ENCODE data around the gene FCGR3A. TPM values are rescaled to one million over a fixed set of nuclear protein-coding genes. Genes with fewer than 3 reads are reported as not detected.

FCGR3A gene
- total and polyA plus RNA-seq, 3 donors from 2014 or later, result 2.0 to 25.7 (median 5.5) TPM

- no peak for DNase-seq
- Histone ChIP-seq H3K27me3 (no peaks in the 10 kb centered on the region), H3K9me3 (no peaks in the 10 kb centered on the region), H3K36me3 (ENCODE audit: low read depth, missing control alignments) (no peaks in the 10 kb centered on the region), H3K4me3 (no peak overlapping the region), H3K27ac (no peak overlapping the region), H3K4me1 (no peaks in the 10 kb centered on the region)
- 78 to 89% methylated on average over 8 of the region's 8 CpGs for WGBS, 2 donors
- TF ChIP-seq, protein P1, sequence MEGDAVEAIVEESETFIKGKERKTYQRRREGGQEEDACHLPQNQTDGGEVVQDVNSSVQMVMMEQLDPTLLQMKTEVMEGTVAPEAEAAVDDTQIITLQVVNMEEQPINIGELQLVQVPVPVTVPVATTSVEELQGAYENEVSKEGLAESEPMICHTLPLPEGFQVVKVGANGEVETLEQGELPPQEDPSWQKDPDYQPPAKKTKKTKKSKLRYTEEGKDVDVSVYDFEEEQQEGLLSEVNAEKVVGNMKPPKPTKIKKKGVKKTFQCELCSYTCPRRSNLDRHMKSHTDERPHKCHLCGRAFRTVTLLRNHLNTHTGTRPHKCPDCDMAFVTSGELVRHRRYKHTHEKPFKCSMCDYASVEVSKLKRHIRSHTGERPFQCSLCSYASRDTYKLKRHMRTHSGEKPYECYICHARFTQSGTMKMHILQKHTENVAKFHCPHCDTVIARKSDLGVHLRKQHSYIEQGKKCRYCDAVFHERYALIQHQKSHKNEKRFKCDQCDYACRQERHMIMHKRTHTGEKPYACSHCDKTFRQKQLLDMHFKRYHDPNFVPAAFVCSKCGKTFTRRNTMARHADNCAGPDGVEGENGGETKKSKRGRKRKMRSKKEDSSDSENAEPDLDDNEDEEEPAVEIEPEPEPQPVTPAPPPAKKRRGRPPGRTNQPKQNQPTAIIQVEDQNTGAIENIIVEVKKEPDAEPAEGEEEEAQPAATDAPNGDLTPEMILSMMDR (IDR thresholded peaks at IDR 0.05), result no peak
- TF ChIP-seq POLR2A (IDR thresholded peaks at IDR 0.05), result no peak
- intact Hi-C loops (cut with DNase I; ENCODE audit: low total_unique reads), result no loop called here
These were observed 50.2 kb downstream of the FCGR3A start for GRCh38 chr1:161499099-161500039.

DNA sequence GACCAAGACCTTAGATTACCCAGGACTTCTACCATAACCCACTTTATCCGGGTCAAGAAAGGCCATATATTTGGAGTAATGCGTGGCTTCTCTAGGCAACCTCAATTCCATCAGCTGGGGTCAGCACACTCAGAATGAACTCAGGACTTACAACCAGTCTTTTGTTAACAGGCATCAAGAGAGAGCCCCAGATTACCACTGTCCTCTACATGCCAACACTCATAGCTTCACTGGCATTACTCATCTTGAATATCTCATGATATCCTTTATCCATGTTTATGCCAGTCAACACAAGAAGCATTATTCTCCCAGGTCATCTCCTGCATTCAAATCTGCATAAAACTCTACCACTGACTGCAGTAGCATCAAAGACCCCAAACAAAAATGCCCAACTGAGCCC, 51.0 kb downstream of the FCGR3A start:
- DNase-seq, result no peak

GRCh38 chr1:161497961-161498360, 51.7 kb downstream of the FCGR3A start:
- no peak for DNase-seq
- no peaks in the 10 kb centered on the region for H3K27me3 ChIP-seq
- H3K4me1 ChIP-seq, result no peaks in the 10 kb centered on the region
- TF ChIP-seq, protein P1 (IDR thresholded peaks at IDR 0.05), result no peak
- no peak for TF ChIP-seq POLR2A (IDR thresholded peaks at IDR 0.05)
- H3K27ac ChIP-seq, result no peak overlapping the region
- H3K9me3 ChIP-seq, result no peaks in the 10 kb centered on the region
- H3K36me3 ChIP-seq (ENCODE audit: low read depth, missing control alignments), result no peaks in the 10 kb centered on the region
- intact Hi-C loops (cut with DNase I; ENCODE audit: low total_unique reads), result no loop called here
- H3K4me3 ChIP-seq, result no peak overlapping the region
- 68 to 85% methylated on average over 1 of the region's 1 CpG for whole genome bisulfite sequencing, 2 donors

More for the DNA sequence above, 51.0 kb downstream of the FCGR3A start:
- Histone ChIP-seq H3K4me3 (no peak overlapping the region), H3K27ac (no peak overlapping the region), H3K27me3 (no peaks in the 10 kb centered on the region), H3K4me1 (no peaks in the 10 kb centered on the region), H3K36me3 (ENCODE audit: low read depth, missing control alignments) (no peaks in the 10 kb centered on the region), H3K9me3 (no peaks in the 10 kb centered on the region)
- 94 to 100% methylated on average over 2 of the region's 2 CpGs for WGBS, 2 donors
- no peak for TF ChIP-seq POLR2A (IDR thresholded peaks at IDR 0.05)
- TF ChIP-seq, protein P1 (IDR thresholded peaks at IDR 0.05), result no peak
- intact Hi-C loops (cut with DNase I; ENCODE audit: low total_unique reads), result no loop called here

GRCh38 chr1:161495490-161495889, 54.1 kb downstream of the FCGR3A start:
- Histone ChIP-seq H3K4me1 (no peaks in the 10 kb centered on the region), H3K36me3 (ENCODE audit: low read depth, missing control alignments) (no peaks in the 10 kb centered on the region), H3K27ac (no peak overlapping the region), H3K27me3 (no peaks in the 10 kb centered on the region), H3K4me3 (no peak overlapping the region), H3K9me3 (no peaks in the 10 kb centered on the region)
- no peak for DNase-seq
- TF ChIP-seq POLR2A (IDR thresholded peaks at IDR 0.05), result no peak
- TF ChIP-seq, protein P1 (IDR thresholded peaks at IDR 0.05), result no peak
- intact Hi-C loops (cut with DNase I; ENCODE audit: low total_unique reads), result no loop called here
